Measurements from ENCODE around the gene YBX3.

Gene YBX3

GRCh38 chr12:10668526-10668925 lies 54.6 kb downstream of the YBX3 start:
- DNase-seq = no peak

- no peak for DNase-seq
Measured at GRCh38 chr12:10667581-10667980, 55.5 kb downstream of the YBX3 start.

DNA sequence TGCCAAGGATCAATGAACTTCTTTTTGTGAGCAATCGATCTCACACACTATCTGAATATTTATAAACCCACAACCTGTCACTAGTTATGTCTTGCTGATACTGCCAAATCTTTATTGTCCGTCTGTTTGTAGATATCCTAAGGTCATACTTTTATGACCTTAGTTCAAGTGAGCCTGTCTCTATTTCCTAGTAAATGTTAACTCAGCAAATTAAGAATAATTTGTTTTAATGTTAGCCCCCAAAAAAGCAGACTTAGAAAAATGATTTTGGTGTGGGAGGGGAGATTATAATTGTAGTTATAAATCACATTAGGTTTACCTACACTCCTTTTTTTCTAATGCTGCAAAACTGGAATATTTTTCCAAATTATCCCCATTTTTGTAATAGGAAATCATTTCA lies 58.6 kb downstream of the YBX3 start:
- no peak for DNase-seq

- DNase-seq = no peak
Measured at GRCh38 chr12:10663869-10664268, 59.3 kb downstream of the YBX3 start.

DNA sequence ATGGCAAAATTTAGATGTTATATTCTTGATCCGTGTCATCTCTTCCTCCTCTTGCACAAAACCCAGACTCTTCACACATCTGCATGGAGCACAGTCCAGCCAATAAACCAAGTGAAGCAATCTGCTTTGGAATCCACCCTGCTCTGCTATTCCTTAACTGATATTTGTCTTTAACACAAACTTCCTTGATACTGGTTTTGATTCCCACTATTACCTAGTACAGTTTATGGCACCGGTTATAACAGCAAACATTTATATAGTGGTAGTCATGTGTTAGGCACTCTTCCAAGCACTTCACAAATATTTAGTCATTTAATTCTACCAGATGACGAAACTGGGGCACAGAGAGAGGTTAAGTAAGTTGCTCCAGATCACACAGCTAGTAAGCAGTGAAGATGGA lies 61.8 kb downstream of the YBX3 start:
- DNase-seq = no peak

- DNase-seq = no peak
Measured at GRCh38 chr12:10654003-10654402, 69.1 kb downstream of the YBX3 start.

DNA sequence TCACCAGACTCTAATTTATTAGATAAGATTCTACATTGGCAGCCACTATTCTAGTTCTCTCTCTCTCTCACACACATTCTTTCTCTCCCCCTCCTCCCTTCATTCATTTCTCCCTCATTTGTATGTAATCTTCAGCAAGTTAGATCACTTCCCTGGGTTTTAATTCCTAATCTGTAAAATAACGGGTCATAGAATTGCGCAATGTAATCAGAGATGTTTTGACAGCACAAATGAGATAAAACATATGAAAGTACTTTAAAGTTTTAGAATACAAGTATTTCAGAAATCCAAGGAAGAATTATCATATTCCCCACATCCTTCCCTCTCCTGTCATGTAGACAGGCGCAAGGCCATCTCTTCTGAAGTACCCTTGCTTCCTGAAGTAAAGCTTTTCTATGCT lies 70.9 kb downstream of the YBX3 start:
- no peak for DNase-seq

All from midbrain (tissue), 1 donor.